GM12864 (cell line): Measurements from ENCODE around the gene ABCC4.

Source experiments
- DNase-seq: peaks from one replicate; pipeline ENCODE4 v3.0.0-alpha.2; 2011; ENCODE audit warnings: low read depth
- H3K4me3 ChIP-seq: 2 replicates; pipeline ENCODE4 v1.5.1; 2011; ENCODE audit warnings: mild to moderate bottlenecking, low read depth, low read length, control low read depth
- TF ChIP-seq, protein P1 (sequence below): IDR thresholded peaks from 2 replicates; pipeline ENCODE4 v1.5.1; 2011; ENCODE audit warnings: low read depth, mild to moderate bottlenecking, moderate library complexity, low read length, control low read depth, inconsistent platforms; ENCODE audit errors: missing control alignments

The ABCC4 gene

GRCh38 chr13:95239283-95239682 is 62.0 kb downstream of the ABCC4 start:
- H3K4me3 ChIP-seq: no peak overlapping the region
- DNase-seq: no peak

GRCh38 chr13:95237310-95237870 is 63.9 kb downstream of the ABCC4 start:
- no peak for DNase-seq
- TF ChIP-seq, protein P1, sequence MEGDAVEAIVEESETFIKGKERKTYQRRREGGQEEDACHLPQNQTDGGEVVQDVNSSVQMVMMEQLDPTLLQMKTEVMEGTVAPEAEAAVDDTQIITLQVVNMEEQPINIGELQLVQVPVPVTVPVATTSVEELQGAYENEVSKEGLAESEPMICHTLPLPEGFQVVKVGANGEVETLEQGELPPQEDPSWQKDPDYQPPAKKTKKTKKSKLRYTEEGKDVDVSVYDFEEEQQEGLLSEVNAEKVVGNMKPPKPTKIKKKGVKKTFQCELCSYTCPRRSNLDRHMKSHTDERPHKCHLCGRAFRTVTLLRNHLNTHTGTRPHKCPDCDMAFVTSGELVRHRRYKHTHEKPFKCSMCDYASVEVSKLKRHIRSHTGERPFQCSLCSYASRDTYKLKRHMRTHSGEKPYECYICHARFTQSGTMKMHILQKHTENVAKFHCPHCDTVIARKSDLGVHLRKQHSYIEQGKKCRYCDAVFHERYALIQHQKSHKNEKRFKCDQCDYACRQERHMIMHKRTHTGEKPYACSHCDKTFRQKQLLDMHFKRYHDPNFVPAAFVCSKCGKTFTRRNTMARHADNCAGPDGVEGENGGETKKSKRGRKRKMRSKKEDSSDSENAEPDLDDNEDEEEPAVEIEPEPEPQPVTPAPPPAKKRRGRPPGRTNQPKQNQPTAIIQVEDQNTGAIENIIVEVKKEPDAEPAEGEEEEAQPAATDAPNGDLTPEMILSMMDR: no peak
- no peak overlapping the region for H3K4me3 ChIP-seq

More at GRCh38 chr13:95239283-95239682, 62.0 kb downstream of the ABCC4 start:
- TF ChIP-seq, protein P1: no peak

- TF ChIP-seq, protein P1: no peak
- no peak for DNase-seq
- no peak overlapping the region for H3K4me3 ChIP-seq
These were observed 64.5 kb downstream of the ABCC4 start for GRCh38 chr13:95236774-95237173.

- TF ChIP-seq, protein P1: no peak
- H3K4me3 ChIP-seq: no peak overlapping the region
- DNase-seq: no peak
These were observed 65.3 kb downstream of the ABCC4 start for GRCh38 chr13:95235974-95236373.

DNA sequence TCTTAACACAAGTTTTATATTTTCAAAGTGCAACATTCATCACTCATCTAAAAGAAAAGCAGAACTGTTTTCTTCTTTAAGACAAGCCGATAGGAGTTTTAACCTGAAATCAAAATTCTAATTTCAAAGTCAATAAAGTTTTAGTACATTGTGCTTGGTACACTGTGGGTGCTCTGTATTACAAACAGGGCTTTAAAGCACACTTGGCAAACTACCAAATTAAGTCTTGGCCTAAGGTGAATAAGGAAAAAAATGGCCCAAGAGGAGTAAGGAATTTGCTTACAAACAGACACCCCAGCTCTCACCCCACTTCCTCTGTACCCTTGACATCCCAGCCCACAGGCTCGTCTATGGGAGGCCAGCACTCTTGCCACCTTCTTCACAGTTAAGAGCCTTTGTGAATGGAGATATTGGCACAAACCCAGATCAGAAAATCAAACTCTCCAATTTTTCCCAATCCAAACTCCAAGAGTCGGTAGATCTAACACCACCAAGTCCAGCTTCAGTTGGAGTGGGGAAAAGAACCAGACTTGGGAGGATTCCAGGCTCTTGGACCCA is 66.0 kb downstream of the ABCC4 start:
- DNase-seq: no peak

GRCh38 chr13:95234242-95234641 is 67.0 kb downstream of the ABCC4 start:
- DNase-seq: no peak
- TF ChIP-seq, protein P1: no peak
- H3K4me3 ChIP-seq: no peak overlapping the region; the same call in 1 of the 2 replicates

More for the DNA sequence above, 66.0 kb downstream of the ABCC4 start:
- TF ChIP-seq, protein P1: no peak
- H3K4me3 ChIP-seq: no peak overlapping the region

- DNase-seq: no peak
- H3K4me3 ChIP-seq: no peak overlapping the region
- TF ChIP-seq, protein P1: no peak
These were observed 68.1 kb downstream of the ABCC4 start for GRCh38 chr13:95233026-95233635.
